Mucosa of descending colon (tissue), 3 donors: Measurements from ENCODE around the gene SLC49A4. TPM values are rescaled to one million over a fixed set of nuclear protein-coding genes. Genes with fewer than 3 reads are reported as not detected.

Source experiments
- ATAC-seq: fragments of 200-7000 bp; cut with Tn5 transposase; one replicate; pipeline ENCODE4 v1.9.1; 2020; ENCODE audit warnings: mild to moderate bottlenecking, moderate library complexity
- DNase-seq, 3 donors: peaks; one replicate each; pipeline ENCODE4 v3.0.0-alpha.2; 2020
- H3K36me3 ChIP-seq: fragments of 200-600 bp; one replicate; pipeline ENCODE4 v1.8.0; 2021; ENCODE audit warnings: low read depth, mild to moderate bottlenecking
- H3K4me1 ChIP-seq: fragments of 200-600 bp; one replicate; pipeline ENCODE4 v1.8.0; 2021; ENCODE audit warnings: low read depth, mild to moderate bottlenecking
- H3K4me3 ChIP-seq: fragments of 200-600 bp; one replicate; pipeline ENCODE4 v1.8.0; 2021; ENCODE audit warnings: mild to moderate bottlenecking
- H3K9me3 ChIP-seq: fragments of 200-600 bp; one replicate; pipeline ENCODE4 v1.8.0; 2021; ENCODE audit warnings: mild to moderate bottlenecking
- intact Hi-C, 2 donors: fragments of 100-400 bp; cut with DNase I in 1 of 2; cut with micrococcal nuclease in 1 of 2; formaldehyde crosslinking; loops; one replicate each; pipeline versions ENCODE4 v1.11.0 to v1.11.1; 2022; cut with DNase I, micrococcal nuclease
- total RNA-seq, 3 donors: library from RNA; stranded (reverse); fragmentation: NEBNext Ultra II Directional in 2 of 3; extraction: Animal tissue kit (Norgen Biotek cat#: 25700) in 2 of 3; gene quantifications; one replicate each; pipeline versions ENCODE4 v1.2.1 to v1.2.4, GENCODE V29; 2021 to 2023
- TF ChIP-seq, protein P1 (sequence below): fragments of 200-600 bp; IDR thresholded peaks from one replicate; pipeline ENCODE4 v1.8.0; 2022; ENCODE audit warnings: antibody characterized with exemption, mild to moderate bottlenecking
- donor health status: DM: no; HTN: no; CAD: no; lungs with moderate emphysema.
- donor health status: DM: no; HTN: no; CAD: no.
- donor health status: DM: no; HTN: yes; CAD: no.

SLC49A4 gene
- total RNA-seq, 3 donors from 2014 or later, result 16.4 to 27.7 (median 22.9) TPM

GRCh38 chr3:122816587-122816986 lies 21.7 kb downstream of the SLC49A4 start:
- no peak for ATAC-seq
- Histone ChIP-seq H3K9me3 (no peaks in the 10 kb centered on the region), H3K4me1 (no peaks in the 10 kb centered on the region), H3K4me3 (no peak overlapping the region), H3K36me3 (no peaks in the 10 kb centered on the region)
- intact Hi-C loops, result no loop called here
- TF ChIP-seq, protein P1, sequence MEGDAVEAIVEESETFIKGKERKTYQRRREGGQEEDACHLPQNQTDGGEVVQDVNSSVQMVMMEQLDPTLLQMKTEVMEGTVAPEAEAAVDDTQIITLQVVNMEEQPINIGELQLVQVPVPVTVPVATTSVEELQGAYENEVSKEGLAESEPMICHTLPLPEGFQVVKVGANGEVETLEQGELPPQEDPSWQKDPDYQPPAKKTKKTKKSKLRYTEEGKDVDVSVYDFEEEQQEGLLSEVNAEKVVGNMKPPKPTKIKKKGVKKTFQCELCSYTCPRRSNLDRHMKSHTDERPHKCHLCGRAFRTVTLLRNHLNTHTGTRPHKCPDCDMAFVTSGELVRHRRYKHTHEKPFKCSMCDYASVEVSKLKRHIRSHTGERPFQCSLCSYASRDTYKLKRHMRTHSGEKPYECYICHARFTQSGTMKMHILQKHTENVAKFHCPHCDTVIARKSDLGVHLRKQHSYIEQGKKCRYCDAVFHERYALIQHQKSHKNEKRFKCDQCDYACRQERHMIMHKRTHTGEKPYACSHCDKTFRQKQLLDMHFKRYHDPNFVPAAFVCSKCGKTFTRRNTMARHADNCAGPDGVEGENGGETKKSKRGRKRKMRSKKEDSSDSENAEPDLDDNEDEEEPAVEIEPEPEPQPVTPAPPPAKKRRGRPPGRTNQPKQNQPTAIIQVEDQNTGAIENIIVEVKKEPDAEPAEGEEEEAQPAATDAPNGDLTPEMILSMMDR, result no peak
- DNase-seq, result no peak

GRCh38 chr3:122824465-122825381 lies 29.9 kb downstream of the SLC49A4 start:
- ATAC-seq (no peak), DNase-seq (no peak)
- intact Hi-C loops, result no loop called here
- H3K4me1 ChIP-seq, result no peaks in the 10 kb centered on the region
- no peak overlapping the region for H3K4me3 ChIP-seq
- H3K36me3 ChIP-seq, result no peaks in the 10 kb centered on the region
- no peaks in the 10 kb centered on the region for H3K9me3 ChIP-seq
- TF ChIP-seq, protein P1, result no peak

DNA sequence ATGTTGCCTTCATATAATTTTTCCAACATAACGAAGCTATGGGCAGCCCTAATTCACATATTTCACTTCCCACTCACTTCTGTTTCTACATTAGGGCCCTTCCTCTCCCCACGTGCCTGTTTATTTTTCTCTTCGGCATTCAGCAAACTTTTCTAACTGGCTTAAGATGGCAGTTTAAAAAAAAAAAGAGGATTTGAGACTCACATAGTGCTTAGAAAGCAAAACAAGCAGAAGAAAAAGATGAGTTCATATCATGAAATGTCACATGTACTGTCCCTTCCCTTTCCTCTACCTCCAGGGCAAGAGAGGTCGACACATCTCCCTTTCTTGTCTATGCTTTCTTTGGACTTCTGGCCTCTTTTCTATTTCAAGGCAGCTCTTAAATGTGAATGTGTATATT lies 30.6 kb downstream of the SLC49A4 start:
- TF ChIP-seq, protein P1, result no peak
- no peak for ATAC-seq
- Histone ChIP-seq H3K9me3 (no peaks in the 10 kb centered on the region), H3K36me3 (no peaks in the 10 kb centered on the region), H3K4me3 (no peak overlapping the region), H3K4me1 (no peaks in the 10 kb centered on the region)
- intact Hi-C loops, result no loop called here
- DNase-seq, result no peak

GRCh38 chr3:122826278-122826677 lies 31.4 kb downstream of the SLC49A4 start:
- no peaks in the 10 kb centered on the region for H3K4me1 ChIP-seq
- ATAC-seq (no peak), DNase-seq (no peak)
- TF ChIP-seq, protein P1, result no peak
- intact Hi-C loops, result no loop called here
- no peaks in the 10 kb centered on the region for H3K36me3 ChIP-seq
- no peak overlapping the region for H3K4me3 ChIP-seq
- H3K9me3 ChIP-seq, result no peaks in the 10 kb centered on the region

DNA sequence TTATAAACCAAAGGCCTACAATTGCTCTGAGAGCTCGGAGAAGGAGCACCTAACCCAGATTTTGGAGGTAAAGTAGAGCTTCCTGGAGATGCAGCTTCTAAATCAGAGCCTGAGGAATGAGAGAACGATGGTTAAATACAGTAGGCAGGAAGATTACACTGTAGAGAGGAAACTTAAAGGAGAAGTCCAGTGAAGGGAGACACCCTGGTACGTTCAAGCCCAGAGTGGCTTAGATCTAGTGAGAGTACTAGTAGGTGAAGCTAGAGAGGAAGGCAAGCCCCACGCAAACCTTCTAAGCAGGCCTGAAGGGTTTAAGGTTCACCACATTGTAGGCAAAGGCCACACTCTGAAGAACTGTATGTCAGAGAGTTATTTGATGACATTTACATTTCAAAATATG lies 33.4 kb downstream of the SLC49A4 start:
- Histone ChIP-seq H3K4me3 (no peak overlapping the region), H3K4me1 (no peaks in the 10 kb centered on the region), H3K9me3 (no peaks in the 10 kb centered on the region), H3K36me3 (no peaks in the 10 kb centered on the region)
- DNase-seq (no peak), ATAC-seq (no peak)
- intact Hi-C loops, result no loop called here
- TF ChIP-seq, protein P1, result no peak
